ENCODE results near the gene HIPK2. TPM values are rescaled to one million over a fixed set of nuclear protein-coding genes. Genes with fewer than 3 reads are reported as not detected.

The HIPK2 gene
- polyA plus RNA-seq, 3 donors: 1.6 to 12.1 (median 3.0) TPM

DNA sequence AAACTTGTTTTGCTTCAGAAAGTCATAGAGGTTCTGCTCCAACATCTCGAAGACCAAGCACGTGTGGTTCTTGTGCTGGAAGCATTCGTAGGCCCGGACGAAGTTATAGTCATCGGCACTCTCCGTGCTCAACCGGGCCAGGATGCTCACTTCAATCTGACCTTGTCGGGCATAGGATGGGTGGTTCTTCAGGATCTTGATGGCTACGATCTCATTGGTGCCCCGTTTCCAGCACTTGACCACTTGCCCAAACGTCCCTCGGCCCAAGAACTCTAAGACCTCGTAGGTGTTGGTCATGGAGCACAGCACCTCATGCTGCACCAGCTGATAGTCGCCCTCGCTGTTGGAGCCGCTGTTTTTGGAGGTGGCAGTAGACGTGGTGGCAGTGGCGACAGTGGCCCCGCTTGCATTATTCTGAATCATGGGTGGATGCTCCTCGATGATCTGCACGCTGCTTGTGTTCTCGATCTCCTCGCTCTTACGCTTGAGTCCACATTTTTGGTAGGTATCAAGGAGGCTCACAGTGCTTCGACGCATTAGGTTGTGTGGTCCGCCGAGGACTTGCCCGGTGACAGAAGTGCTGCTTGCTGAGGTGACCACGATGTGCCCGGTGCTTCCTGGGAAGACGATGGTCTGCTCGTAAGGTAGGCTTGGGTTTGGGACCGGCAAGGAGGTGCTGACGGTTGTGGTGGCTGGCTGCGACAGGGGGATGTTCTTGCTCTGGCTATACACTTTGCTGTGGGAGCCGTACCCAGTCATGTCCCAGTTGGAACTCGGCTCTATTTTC lies 61.4 kb downstream of the HIPK2 start:
- Histone ChIP-seq H3K9me3 (replicated peaks in 1 of 2; ENCODE audit: control insufficient read depth in 1 of 2, insufficient read depth in 1 of 2, low read length in 2 of 2) (no peaks in the 10 kb centered on the region), H3K27me3 (ENCODE audit: control insufficient read depth in 2 of 2, insufficient read depth in 2 of 2, low read length in 2 of 2) (no peaks in the 10 kb centered on the region), H3K9ac (ENCODE audit: insufficient read depth, low read length, poor library complexity, severe bottlenecking) (no peak overlapping the region), H3K4me3 (replicated peaks in 1 of 3; ENCODE audit: low read depth in 2 of 3, low read length in 3 of 3) (no peak overlapping the region), H3K4me2 (replicated peaks; ENCODE audit: extremely low read depth, low read length, poor library complexity, severe bottlenecking) (no peak overlapping the region), H3K79me2 (ENCODE audit: insufficient read depth, low read length) (peaks cover 95% of the 10 kb centered on the region), H4K20me1 (ENCODE audit: insufficient read depth, low read length) (peaks cover 8% of the 10 kb centered on the region), H2AFZ (ENCODE audit: insufficient read depth, low read depth, low read length, poor library complexity, severe bottlenecking) (no peak overlapping the region), H3K27ac (ENCODE audit: low read depth in 1 of 2, low read length in 2 of 2) (no peak overlapping the region), H3K4me1 (ENCODE audit: control insufficient read depth in 1 of 2, insufficient read depth in 2 of 2, low read length in 2 of 2) (peaks cover 56 to 69% of the 10 kb centered on the region in 2 donors), H3K36me3 (replicated peaks in 1 of 2; ENCODE audit: control insufficient read depth in 1 of 2, insufficient read depth in 2 of 2, low read length in 2 of 2) (peaks cover 30 to 59% of the 10 kb centered on the region in 2 donors)
- Mint-ChIP-seq H3K27ac (peak overlapping the region in 1 of 7 donors; percentile 11), H3K9me3 (peaks cover 0 to 2% (median 0%) of the 10 kb centered on the region in 7 donors), H3K36me3 (peaks cover 52 to 57% of the 10 kb centered on the region in 2 donors), H3K27me3 (ENCODE audit: low read depth in 3 of 3) (no peaks in the 10 kb centered on the region), H3K4me1 (peaks cover 30% of the 10 kb centered on the region), H3K4me3 (no peak overlapping the region)
- intact Hi-C loops (cut with micrococcal nuclease): no loop called here
- 98% methylated on average over 30 of the region's 39 CpGs for WGBS (ENCODE audit: insufficient coverage)
- TF ChIP-seq, protein P1, sequence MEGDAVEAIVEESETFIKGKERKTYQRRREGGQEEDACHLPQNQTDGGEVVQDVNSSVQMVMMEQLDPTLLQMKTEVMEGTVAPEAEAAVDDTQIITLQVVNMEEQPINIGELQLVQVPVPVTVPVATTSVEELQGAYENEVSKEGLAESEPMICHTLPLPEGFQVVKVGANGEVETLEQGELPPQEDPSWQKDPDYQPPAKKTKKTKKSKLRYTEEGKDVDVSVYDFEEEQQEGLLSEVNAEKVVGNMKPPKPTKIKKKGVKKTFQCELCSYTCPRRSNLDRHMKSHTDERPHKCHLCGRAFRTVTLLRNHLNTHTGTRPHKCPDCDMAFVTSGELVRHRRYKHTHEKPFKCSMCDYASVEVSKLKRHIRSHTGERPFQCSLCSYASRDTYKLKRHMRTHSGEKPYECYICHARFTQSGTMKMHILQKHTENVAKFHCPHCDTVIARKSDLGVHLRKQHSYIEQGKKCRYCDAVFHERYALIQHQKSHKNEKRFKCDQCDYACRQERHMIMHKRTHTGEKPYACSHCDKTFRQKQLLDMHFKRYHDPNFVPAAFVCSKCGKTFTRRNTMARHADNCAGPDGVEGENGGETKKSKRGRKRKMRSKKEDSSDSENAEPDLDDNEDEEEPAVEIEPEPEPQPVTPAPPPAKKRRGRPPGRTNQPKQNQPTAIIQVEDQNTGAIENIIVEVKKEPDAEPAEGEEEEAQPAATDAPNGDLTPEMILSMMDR (IDR thresholded peaks at IDR 0.05): no peak
- no peak for DNase-seq

DNA sequence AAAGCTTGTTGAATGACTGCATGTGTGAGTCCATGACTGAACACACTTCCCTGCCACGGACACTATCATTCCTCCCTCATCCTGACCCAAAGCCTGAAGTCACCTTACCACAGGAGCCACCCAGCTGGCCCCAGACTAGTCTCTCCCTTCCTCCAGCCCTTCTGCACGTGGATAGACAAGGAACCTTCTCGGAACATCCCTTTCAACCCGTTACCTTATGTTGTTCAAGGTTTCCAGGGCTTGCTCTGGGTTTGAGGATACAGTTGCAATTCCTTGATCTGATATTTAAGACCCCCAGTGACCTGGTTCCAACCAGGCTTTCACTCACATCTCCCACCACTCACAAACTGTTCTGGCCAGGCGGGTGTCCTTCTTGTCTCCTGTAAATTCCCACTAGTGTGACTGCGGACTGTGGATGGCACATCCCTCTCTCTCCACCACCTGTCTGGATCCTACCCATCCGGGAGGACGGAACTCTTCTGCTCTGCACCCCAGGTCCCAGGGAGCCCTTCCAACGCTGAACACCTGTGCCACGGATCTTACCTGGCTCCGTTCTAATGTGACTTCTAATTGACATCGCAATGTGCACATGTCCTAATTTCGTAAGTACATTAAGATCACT lies 62.5 kb downstream of the HIPK2 start:
- H3K9me3 ChIP-seq (replicated peaks in 1 of 2; ENCODE audit: control insufficient read depth in 1 of 2, insufficient read depth in 1 of 2, low read length in 2 of 2): no peaks in the 10 kb centered on the region
- Mint-ChIP-seq H3K27ac (peak overlapping the region; percentile 7 to 79 (median 30)), H3K36me3 (peaks cover 59 to 66% of the 10 kb centered on the region in 2 donors), H3K9me3 (peaks cover 0 to 5% (median 0%) of the 10 kb centered on the region in 7 donors), H3K27me3 (ENCODE audit: low read depth in 3 of 3) (no peaks in the 10 kb centered on the region), H3K4me1 (peaks cover 34% of the 10 kb centered on the region), H3K4me3 (no peak overlapping the region)
- H3K4me3 ChIP-seq (replicated peaks in 1 of 3; ENCODE audit: low read depth in 2 of 3, low read length in 3 of 3): peak overlapping the region in 1 of 3 experiments; percentile 30
- H3K4me2 ChIP-seq (replicated peaks; ENCODE audit: extremely low read depth, low read length, poor library complexity, severe bottlenecking): no peak overlapping the region
- no peak overlapping the region for H3K9ac ChIP-seq (ENCODE audit: insufficient read depth, low read length, poor library complexity, severe bottlenecking)
- H3K79me2 ChIP-seq (ENCODE audit: insufficient read depth, low read length): peaks cover 92% of the 10 kb centered on the region
- no peaks in the 10 kb centered on the region for H3K27me3 ChIP-seq (ENCODE audit: control insufficient read depth in 2 of 2, insufficient read depth in 2 of 2, low read length in 2 of 2)
- H2AFZ ChIP-seq (ENCODE audit: insufficient read depth, low read depth, low read length, poor library complexity, severe bottlenecking): no peak overlapping the region
- peaks cover 8% of the 10 kb centered on the region for H4K20me1 ChIP-seq (ENCODE audit: insufficient read depth, low read length)
- intact Hi-C loops (cut with micrococcal nuclease): no loop called here
- H3K4me1 ChIP-seq (ENCODE audit: control insufficient read depth in 1 of 2, insufficient read depth in 2 of 2, low read length in 2 of 2): peaks cover 46 to 59% of the 10 kb centered on the region in 2 donors
- no peak for DNase-seq
- H3K36me3 ChIP-seq (replicated peaks in 1 of 2; ENCODE audit: control insufficient read depth in 1 of 2, insufficient read depth in 2 of 2, low read length in 2 of 2): peaks cover 30 to 60% of the 10 kb centered on the region in 2 donors
- H3K27ac ChIP-seq (ENCODE audit: low read depth in 1 of 2, low read length in 2 of 2): peak overlapping the region in 1 of 2 donors; percentile 71
- TF ChIP-seq, protein P1 (IDR thresholded peaks at IDR 0.05): no peak
- 99% methylated on average over 10 of the region's 13 CpGs for WGBS (ENCODE audit: insufficient coverage)

Measured in CD14-positive monocyte (primary cell).